HCT116 (cell line): ENCODE data around the gene ADGRV1. TPM values are rescaled to one million over a fixed set of nuclear protein-coding genes. Genes with fewer than 3 reads are reported as not detected.

Experiments used
- ATAC-seq: fragments of 200-7000 bp; cut with Tn5 transposase; 2 replicates; pipeline ENCODE4 v1.9.1; 2020; ENCODE audit warnings: mild to moderate bottlenecking, moderate library complexity
- BruUV-seq: library from RNA; stranded (reverse); fragments of 400-500 nt; replicated peaks from 2 replicates; lab custom pipeline; 2021; lab: Mats Ljungman, UMichigan
- CTCF ChIA-PET: fragments of 300-600 bp; sonication (Branson Sonifier 250); formaldehyde crosslinking; loops from one replicate; lab custom pipeline; 2021; ENCODE audit warnings: antibody characterized with exemption; lab: Charles Lee
- POLR2A ChIA-PET: fragments of 300-600, 350-600 bp; sonication (Branson Sonifier 250); formaldehyde crosslinking; loops from one replicate; lab custom pipeline; 2021; ENCODE audit warnings: antibody characterized with exemption; lab: Charles Lee
- RAD21 ChIA-PET, 2 experiments: fragments of 300-600 bp; sonication (Branson Sonifier 250); formaldehyde crosslinking; loops; one replicate each; lab custom pipeline; 2023; ENCODE audit warnings: low total read pairs in 2 of 2; ENCODE audit not compliant: uncharacterized antibody in 2 of 2, unreplicated experiment in 2 of 2, low non-redundant PET in 1 of 2; lab: Charles Lee
- DNase-seq: peaks from one replicate; pipeline ENCODE4 v3.0.0-alpha.2; 2010; ENCODE audit warnings: low read depth, low spot score
- H2AFZ ChIP-seq: fragments of 200-600 bp; shearing (Covaris generic), sonication (generic); 2 replicates; pipeline ENCODE4 v1.6.1; 2017; ENCODE audit warnings: low read depth, mixed run types, mixed read lengths, antibody characterized with exemption, low read length; ENCODE audit not compliant: poor library complexity, severe bottlenecking
- H3K27ac ChIP-seq: 2 replicates; pipeline ENCODE4 v1.5.1; 2012; ENCODE audit warnings: low read depth, low read length
- H3K27me3 ChIP-seq: fragments of 200-600 bp; sonication (generic); 2 replicates; pipeline ENCODE4 v1.6.1; 2016; ENCODE audit warnings: mixed run types, low read length, mixed read lengths; ENCODE audit not compliant: insufficient read depth
- H3K36me3 ChIP-seq, 2 experiments: fragments of 200-500 bp in 1 of 2; fragments of 200-600 bp in 1 of 2; sonication (Bioruptor generic) in 1 of 2; sonication (generic) in 1 of 2; 2 replicates each; pipeline versions ENCODE4 v1.5.1 to v1.6.1; 2014 to 2016; ENCODE audit warnings: low read length in 2 of 2, inconsistent platforms in 1 of 2, mixed read lengths in 1 of 2, mixed run types in 1 of 2; ENCODE audit not compliant: insufficient read depth in 2 of 2, control insufficient read depth in 1 of 2
- H3K4me1 ChIP-seq, 2 experiments: fragments of 200-600 bp in 1 of 2; sonication (generic) in 1 of 2; 2 replicates each; pipeline versions ENCODE4 v1.5.1 to v1.6.1; 2012 to 2017; ENCODE audit warnings: low read length in 2 of 2, inconsistent platforms in 1 of 2, mild to moderate bottlenecking in 1 of 2, mixed read lengths in 1 of 2, mixed run types in 1 of 2, moderate library complexity in 1 of 2; ENCODE audit not compliant: insufficient read depth in 2 of 2, control insufficient read depth in 1 of 2
- H3K4me2 ChIP-seq: fragments of 200-600 bp; sonication (generic); 2 replicates; pipeline ENCODE4 v1.6.1; 2017; ENCODE audit warnings: mixed run types, low read length, mixed read lengths
- H3K4me3 ChIP-seq, 2 experiments: fragments of 200-600 bp in 1 of 2; sonication (generic) in 1 of 2; replicated peaks in 1 of 2; 2 replicates each; pipeline ENCODE4 v1.5.1; 2011 to 2016; ENCODE audit warnings: low read length in 2 of 2, control low read depth in 1 of 2, low read depth in 1 of 2, mild to moderate bottlenecking in 1 of 2, mixed read lengths in 1 of 2, mixed run types in 1 of 2
- H3K79me2 ChIP-seq: fragments of 200-600 bp; sonication (generic); 2 replicates; pipeline ENCODE4 v1.6.1; 2017; ENCODE audit warnings: mild to moderate bottlenecking, mixed run types, low read length, moderate library complexity, mixed read lengths; ENCODE audit not compliant: insufficient read depth
- H3K9ac ChIP-seq: fragments of 200-600 bp; sonication (generic); 2 replicates; pipeline ENCODE4 v1.6.1; 2016; ENCODE audit warnings: low read length, mixed read lengths
- H3K9me2 ChIP-seq: fragments of 200-600 bp; sonication (generic), shearing (Covaris generic); 2 replicates; pipeline ENCODE4 v1.6.1; 2017; ENCODE audit warnings: mixed run types, mild to moderate bottlenecking, moderate library complexity; ENCODE audit not compliant: insufficient read depth
- H3K9me3 ChIP-seq, 2 experiments: fragments of 200-500 bp in 1 of 2; fragments of 200-600 bp in 1 of 2; sonication (Bioruptor generic) in 1 of 2; sonication (generic) in 1 of 2; 2 replicates each; pipeline ENCODE4 v1.6.1; 2014 to 2017; ENCODE audit warnings: low read length in 2 of 2, mixed read lengths in 2 of 2, inconsistent platforms in 1 of 2, low read depth in 1 of 2, mild to moderate bottlenecking in 1 of 2, mixed run types in 1 of 2, moderate library complexity in 1 of 2; ENCODE audit not compliant: control insufficient read depth in 1 of 2, insufficient read depth in 1 of 2
- H4K20me1 ChIP-seq: fragments of 200-600 bp; sonication (generic), shearing (Covaris generic); 2 replicates; pipeline ENCODE4 v1.6.1; 2017; ENCODE audit warnings: mixed run types, mild to moderate bottlenecking, moderate library complexity; ENCODE audit not compliant: insufficient read depth
- CEBPB ChIP-seq: IDR thresholded peaks from 2 replicates; pipeline ENCODE4 v1.6.1; 2012; ENCODE audit warnings: low read depth
- ELF1 ChIP-seq: IDR thresholded peaks from 2 replicates; pipeline ENCODE4 v1.6.1; 2012; ENCODE audit warnings: low read depth, borderline replicate concordance
- EZH2 ChIP-seq: fragments of 200-600 bp; sonication (generic); IDR thresholded peaks from 2 replicates; pipeline ENCODE4 v1.6.1; 2017; ENCODE audit warnings: antibody characterized with exemption, mixed run types
- MAX ChIP-seq: IDR thresholded peaks from 2 replicates; pipeline ENCODE4 v1.6.1; 2012
- POLR2AphosphoS5 ChIP-seq: IDR thresholded peaks from 2 replicates; pipeline ENCODE4 v1.6.1; 2011; ENCODE audit warnings: mild to moderate bottlenecking, low read depth, low read length, moderate library complexity
- ZNF274 ChIP-seq: fragments of 200-500 bp; sonication (Bioruptor generic); IDR thresholded peaks from 2 replicates; pipeline ENCODE4 v1.6.1; 2014; ENCODE audit warnings: mild to moderate bottlenecking, low read depth, low read length, inconsistent platforms
- intact Hi-C: fragments of 100-400 bp; cut with micrococcal nuclease; formaldehyde crosslinking; loops from 2 replicates; pipeline ENCODE4 v1.10.0; 2022
- total RNA-seq: library from RNA; stranded (reverse); gene quantifications from one replicate; pipeline ENCODE4 v1.2.1, GENCODE V29; 2021; ENCODE audit not compliant: unreplicated experiment
- TF ChIP-seq, protein P1 (sequence below): IDR thresholded peaks from 2 replicates; pipeline ENCODE4 v1.6.1; 2012
- TF ChIP-seq, protein P2 (sequence below), 3 experiments: fragments of 200-600 bp in 1 of 3; sonication (generic) in 1 of 3; IDR thresholded peaks in 2 of 3; conservative IDR thresholded peaks in 1 of 3; 2 replicates each; pipeline ENCODE4 v1.5.1; 2012 to 2017; ENCODE audit warnings: low read depth in 2 of 3, low read length in 2 of 3, antibody characterized with exemption in 1 of 3, borderline replicate concordance in 1 of 3, control low read depth in 1 of 3, mild to moderate bottlenecking in 1 of 3, mixed read lengths in 1 of 3, mixed run types in 1 of 3, moderate library complexity in 1 of 3; ENCODE audit not compliant: insufficient read depth in 1 of 3

Gene ADGRV1
- total RNA-seq, 1 experiment from 2014 or later = 6.0 TPM

- no peak overlapping the region for H3K27ac ChIP-seq
- no peak for DNase-seq
- H3K27me3 ChIP-seq = no peaks in the 10 kb centered on the region
- CTCF ChIA-PET = no interaction called here
- no peaks in the 10 kb centered on the region for H3K9me3 ChIP-seq
- H3K9ac ChIP-seq = no peak overlapping the region
- H3K4me2 ChIP-seq = no peak overlapping the region
- TF ChIP-seq CEBPB (no peak), EZH2 (no peak), ZNF274 (no peak), POLR2AphosphoS5 (no peak), ELF1 (no peak), MAX (no peak)
- TF ChIP-seq, protein P1, sequence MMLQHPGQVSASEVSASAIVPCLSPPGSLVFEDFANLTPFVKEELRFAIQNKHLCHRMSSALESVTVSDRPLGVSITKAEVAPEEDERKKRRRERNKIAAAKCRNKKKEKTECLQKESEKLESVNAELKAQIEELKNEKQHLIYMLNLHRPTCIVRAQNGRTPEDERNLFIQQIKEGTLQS = no peak
- TF ChIP-seq, protein P2, sequence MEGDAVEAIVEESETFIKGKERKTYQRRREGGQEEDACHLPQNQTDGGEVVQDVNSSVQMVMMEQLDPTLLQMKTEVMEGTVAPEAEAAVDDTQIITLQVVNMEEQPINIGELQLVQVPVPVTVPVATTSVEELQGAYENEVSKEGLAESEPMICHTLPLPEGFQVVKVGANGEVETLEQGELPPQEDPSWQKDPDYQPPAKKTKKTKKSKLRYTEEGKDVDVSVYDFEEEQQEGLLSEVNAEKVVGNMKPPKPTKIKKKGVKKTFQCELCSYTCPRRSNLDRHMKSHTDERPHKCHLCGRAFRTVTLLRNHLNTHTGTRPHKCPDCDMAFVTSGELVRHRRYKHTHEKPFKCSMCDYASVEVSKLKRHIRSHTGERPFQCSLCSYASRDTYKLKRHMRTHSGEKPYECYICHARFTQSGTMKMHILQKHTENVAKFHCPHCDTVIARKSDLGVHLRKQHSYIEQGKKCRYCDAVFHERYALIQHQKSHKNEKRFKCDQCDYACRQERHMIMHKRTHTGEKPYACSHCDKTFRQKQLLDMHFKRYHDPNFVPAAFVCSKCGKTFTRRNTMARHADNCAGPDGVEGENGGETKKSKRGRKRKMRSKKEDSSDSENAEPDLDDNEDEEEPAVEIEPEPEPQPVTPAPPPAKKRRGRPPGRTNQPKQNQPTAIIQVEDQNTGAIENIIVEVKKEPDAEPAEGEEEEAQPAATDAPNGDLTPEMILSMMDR (IDR thresholded peaks at IDR 0.05 in 2 of 3, conservative IDR thresholded peaks at IDR 0.05 in 1 of 3; ENCODE audit: borderline replicate concordance in 1 of 3, insufficient read depth in 1 of 3, low read depth in 2 of 3, low read length in 2 of 3) = no peak
- TF ChIP-seq, all 23 proteins: peak for 0
- Histone ChIP-seq H3K9me2 (no peaks in the 10 kb centered on the region), H3K4me1 (no peaks in the 10 kb centered on the region), H3K4me3 (no peak overlapping the region), H3K36me3 (no peaks in the 10 kb centered on the region), H4K20me1 (no peaks in the 10 kb centered on the region), H2AFZ (no peak overlapping the region), H3K79me2 (no peaks in the 10 kb centered on the region)
- intact Hi-C loops = no loop called here
- ChIA-PET RAD21 (no interaction called here), POLR2A (no interaction called here)
- BruUV-seq = no TSS peak
- no peak for ATAC-seq
Measured at GRCh38 chr5:90962481-90962880, 403.9 kb downstream of the ADGRV1 start.
